Activated naive CD8-positive, alpha-beta T cell (primary cell): ENCODE data around the gene EIF5.
"Not testable (repeated sequence)": the region's sequence is repeated elsewhere in the genome, so short reads cannot be mapped to it uniquely, and the experiment has no call there.

ENCODE experiments used
- H3K27ac Mint-ChIP-seq: one replicate; pipeline ENCODE4 v1.8.0; 2021; ENCODE audit warnings: mixed read lengths
- H3K27me3 Mint-ChIP-seq: one replicate; pipeline ENCODE4 v1.8.0; 2021; ENCODE audit warnings: mixed read lengths
- H3K36me3 Mint-ChIP-seq: one replicate; pipeline ENCODE4 v1.8.0; 2021; ENCODE audit warnings: mixed read lengths
- H3K4me1 Mint-ChIP-seq: one replicate; pipeline ENCODE4 v1.8.0; 2021; ENCODE audit warnings: low read depth, mixed read lengths
- H3K4me3 Mint-ChIP-seq: one replicate; pipeline ENCODE4 v1.8.0; 2021; ENCODE audit warnings: mild to moderate bottlenecking, mixed read lengths
- H3K9me3 Mint-ChIP-seq: one replicate; pipeline ENCODE4 v1.8.0; 2021; ENCODE audit warnings: low read depth, mixed read lengths

The EIF5 gene

DNA sequence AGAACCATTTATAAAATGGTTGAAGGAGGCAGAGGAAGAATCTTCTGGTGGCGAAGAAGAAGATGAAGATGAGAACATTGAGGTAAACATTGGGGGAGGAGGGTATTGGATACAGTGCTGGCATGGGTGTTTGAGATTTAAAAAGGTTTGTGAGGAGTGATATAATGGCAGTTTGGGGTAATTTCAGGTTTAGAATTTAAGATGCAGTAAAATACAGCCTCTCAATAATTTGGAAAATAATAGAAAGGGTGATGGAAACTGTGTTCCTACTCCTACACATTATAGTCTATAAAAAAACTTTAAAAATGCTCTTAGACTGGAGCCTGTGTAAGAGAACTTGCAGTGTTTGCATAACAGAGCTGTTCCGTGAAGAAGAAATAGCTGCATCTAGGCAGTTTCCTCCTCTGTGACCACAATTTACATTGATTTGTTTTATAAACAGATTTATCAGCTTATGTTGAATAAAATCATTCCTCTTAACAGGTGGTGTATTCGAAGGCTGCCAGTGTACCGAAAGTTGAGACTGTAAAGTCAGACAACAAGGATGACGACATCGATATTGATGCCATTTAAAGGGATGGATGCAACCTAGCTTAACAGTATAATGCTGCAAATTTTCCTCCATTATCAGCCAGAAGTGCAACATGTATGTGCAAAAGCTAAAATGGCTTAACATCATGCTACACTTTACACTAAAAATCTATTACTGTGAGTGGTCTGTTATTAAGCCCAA lies 6.6 kb downstream of the EIF5 start:
- Mint-ChIP-seq H3K4me1 (peaks cover 64% of the 10 kb centered on the region), H3K36me3 (peaks cover 23% of the 10 kb centered on the region), H3K9me3 (no peaks in the 10 kb centered on the region), H3K4me3 (peak overlapping the region; percentile 20), H3K27me3 (no peaks in the 10 kb centered on the region), H3K27ac (peak overlapping the region; percentile 69)

DNA sequence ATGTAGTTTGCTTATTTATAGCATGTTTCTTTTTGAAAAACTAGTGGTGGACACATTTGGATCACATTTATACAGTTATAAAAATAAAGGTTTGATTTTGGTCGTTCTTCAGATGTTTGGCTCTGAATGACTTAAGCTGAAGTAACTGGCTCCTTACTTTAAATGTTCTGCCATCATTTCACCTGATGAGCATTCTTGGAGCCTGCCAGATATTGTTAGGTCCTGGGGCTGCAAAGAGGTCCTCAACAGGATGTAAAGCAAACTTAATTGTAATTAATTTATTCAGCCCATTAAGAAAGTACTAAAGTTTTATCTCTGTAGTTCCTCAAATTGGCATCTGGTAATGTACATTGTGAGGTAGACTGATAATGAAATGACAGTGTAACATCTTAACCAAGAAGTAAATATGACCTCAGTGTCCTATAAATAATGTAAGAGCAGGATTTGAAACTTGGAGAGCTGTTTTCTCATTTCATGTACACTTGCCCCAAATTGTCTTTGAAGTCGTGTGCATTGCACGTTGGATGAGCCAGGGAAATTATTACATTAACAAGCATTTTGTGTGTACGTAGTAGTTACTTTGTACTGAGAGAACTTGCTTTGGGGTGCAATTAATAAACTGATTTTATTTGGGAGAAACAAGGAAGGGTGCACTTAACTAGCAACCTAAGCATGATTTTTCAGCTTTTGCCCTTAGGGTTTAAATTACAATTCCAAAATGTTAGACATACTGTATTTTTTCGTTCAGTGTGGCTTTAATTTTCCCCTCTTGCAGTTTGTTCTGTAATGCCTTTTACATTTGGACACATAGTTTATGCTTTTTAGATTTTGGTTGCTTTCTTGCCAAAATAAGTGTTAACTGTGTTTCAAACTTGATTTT lies 7.5 kb downstream of the EIF5 start:
- Mint-ChIP-seq H3K27me3 (no peaks in the 10 kb centered on the region), H3K4me3 (peak overlapping the region; percentile 14), H3K4me1 (peaks cover 56% of the 10 kb centered on the region), H3K36me3 (peaks cover 18% of the 10 kb centered on the region), H3K9me3 (no peaks in the 10 kb centered on the region), H3K27ac (peak overlapping the region; percentile 64)

DNA sequence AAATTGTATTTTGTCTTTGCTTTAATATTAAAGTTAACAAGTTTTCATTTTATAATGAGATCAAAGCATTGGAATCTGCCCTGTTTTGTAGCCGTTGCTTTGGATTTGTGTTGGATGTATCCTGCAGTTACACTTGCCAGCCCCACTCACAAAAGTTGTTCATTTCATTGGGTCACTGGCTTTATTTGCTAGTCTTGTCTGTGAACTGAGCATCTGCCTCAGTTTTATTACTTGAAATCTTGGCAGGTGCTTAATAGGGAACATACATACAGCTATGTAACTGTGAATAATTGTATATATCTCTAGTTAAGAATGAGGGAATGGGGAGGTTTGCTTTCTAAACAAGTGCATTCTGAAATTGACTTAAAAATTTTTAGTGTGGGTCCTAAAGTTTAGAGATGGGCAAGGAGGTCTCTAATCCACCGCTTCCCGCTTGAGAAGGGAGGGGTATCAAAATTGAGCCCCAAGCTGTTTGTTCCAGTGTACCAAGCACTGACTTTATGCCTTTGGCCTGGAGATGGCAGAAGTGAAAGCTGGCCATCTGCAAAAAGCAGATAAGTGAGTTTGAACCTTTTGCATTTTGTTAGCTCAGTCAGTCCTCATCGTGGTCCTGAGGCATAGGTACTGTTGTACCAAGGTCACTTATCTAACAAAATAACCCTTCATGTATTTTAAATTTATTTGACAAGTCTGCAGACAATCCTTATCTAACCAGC lies 9.3 kb downstream of the EIF5 start:
- peaks cover 13% of the 10 kb centered on the region for H3K36me3 Mint-ChIP-seq
- H3K9me3 Mint-ChIP-seq = no peaks in the 10 kb centered on the region
- H3K4me3 Mint-ChIP-seq = no peak overlapping the region
- peaks cover 37% of the 10 kb centered on the region for H3K4me1 Mint-ChIP-seq
- peak overlapping the region; percentile 64 for H3K27ac Mint-ChIP-seq
- no peaks in the 10 kb centered on the region for H3K27me3 Mint-ChIP-seq

DNA sequence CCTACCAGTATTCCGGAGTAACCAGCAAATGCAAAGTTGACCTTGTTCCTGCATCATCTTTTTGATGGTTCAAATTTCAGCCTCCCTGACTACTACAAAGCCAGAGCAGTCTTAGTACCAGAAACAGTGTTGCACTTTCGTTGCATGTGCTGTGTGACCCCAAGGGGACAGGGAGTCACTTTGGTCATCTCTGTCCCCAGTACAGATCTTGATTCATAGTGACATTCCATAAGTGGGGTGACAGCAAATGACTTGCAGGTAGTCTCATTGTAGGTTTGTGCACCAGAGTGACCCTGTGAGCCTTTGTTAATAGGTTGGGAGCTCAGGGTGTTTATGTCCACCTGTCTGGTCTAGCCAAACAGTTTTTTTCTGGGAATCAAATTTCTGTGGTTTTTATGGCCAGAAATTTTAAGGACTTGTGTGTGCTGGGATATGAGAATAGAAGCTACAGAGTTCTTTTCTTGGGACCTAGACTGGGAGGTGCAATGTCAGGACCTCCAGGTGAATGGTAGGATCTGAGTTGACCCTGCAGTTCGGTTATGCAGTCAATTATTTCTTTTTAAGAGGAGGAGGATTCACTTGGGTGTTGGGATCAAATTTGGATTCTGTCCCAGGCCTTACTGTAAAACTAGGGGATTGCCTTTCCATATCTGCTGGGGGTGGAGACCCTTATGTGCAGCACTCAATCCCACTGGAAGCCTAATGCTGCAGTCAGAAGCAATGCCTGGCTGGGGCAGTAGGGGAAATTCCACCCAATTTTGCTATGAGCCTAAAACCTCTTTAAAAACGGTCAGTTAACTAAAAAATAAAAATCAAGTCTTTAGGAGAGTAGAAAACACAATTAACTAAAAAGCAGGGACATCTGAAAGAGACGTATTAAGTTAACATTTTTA lies 10.1 kb downstream of the EIF5 start:
- H3K9me3 Mint-ChIP-seq = no peaks in the 10 kb centered on the region
- H3K36me3 Mint-ChIP-seq = peaks cover 10% of the 10 kb centered on the region
- H3K4me1 Mint-ChIP-seq = peaks cover 29% of the 10 kb centered on the region
- peak overlapping the region; percentile 22 for H3K27ac Mint-ChIP-seq
- no peaks in the 10 kb centered on the region for H3K27me3 Mint-ChIP-seq
- H3K4me3 Mint-ChIP-seq = no peak overlapping the region

DNA sequence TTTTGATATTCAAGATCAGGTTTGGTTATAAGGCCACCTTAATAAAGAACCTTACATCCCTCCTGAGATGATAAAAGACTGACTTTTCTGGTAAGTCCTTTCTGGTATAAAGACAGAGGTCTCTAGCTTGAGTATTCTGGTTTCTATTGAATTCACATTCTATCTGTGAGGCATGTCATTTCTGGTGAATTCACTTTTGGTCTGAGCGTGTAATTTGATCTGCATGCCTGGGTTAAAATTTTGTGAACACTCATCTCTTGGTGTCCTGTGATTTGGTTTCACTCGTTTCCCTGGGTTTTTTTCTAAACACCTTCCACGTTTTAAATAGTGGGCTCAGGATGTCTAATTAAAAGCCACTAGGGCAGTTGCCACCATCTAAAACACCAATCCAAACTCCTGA lies 12.2 kb downstream of the EIF5 start:
- Mint-ChIP-seq H3K27me3 (no peaks in the 10 kb centered on the region), H3K9me3 (no peaks in the 10 kb centered on the region), H3K27ac (peak overlapping the region; percentile 28), H3K36me3 (peaks cover 6% of the 10 kb centered on the region), H3K4me3 (no peak overlapping the region), H3K4me1 (peaks cover 14% of the 10 kb centered on the region)

DNA sequence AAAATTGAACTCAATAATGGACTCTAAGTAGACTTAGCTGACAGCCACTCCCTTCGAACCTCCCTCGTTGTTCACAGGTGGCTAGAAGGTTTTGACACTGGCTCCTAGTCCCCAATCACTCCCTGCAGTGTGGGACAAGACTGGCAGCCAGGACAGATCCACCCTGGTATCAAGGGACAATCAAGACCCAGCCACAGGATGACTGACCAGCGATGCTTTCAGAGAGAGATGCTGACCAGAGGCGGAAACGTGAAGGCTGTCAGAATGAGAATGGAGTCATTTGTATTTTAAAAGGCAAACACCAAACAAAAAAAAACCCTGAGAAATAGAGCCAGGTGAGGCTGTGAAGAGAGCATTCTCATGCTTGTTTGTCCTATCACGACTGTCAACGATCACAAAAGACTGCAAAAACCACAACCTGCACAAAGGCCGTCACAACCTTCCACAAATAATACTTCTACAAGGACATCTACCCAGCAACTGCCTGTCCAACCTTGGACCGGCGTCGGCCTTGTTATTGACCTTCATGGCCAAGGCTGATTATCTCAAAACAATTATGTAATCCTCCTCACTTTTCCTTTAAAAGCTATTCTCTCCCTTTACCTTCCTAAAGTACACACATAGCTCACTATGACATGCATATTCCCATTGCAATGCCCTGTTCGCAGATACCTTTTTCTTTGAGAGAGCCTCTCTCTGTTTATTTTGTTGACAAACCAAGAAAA lies 13.2 kb downstream of the EIF5 start:
- no peaks in the 10 kb centered on the region for H3K27me3 Mint-ChIP-seq
- H3K36me3 Mint-ChIP-seq = peaks cover under 1% of the 10 kb centered on the region
- H3K4me1 Mint-ChIP-seq = peaks cover 9% of the 10 kb centered on the region
- peak overlapping the region; percentile 16 for H3K27ac Mint-ChIP-seq
- H3K4me3 Mint-ChIP-seq = no peak overlapping the region
- H3K9me3 Mint-ChIP-seq = no peaks in the 10 kb centered on the region

DNA sequence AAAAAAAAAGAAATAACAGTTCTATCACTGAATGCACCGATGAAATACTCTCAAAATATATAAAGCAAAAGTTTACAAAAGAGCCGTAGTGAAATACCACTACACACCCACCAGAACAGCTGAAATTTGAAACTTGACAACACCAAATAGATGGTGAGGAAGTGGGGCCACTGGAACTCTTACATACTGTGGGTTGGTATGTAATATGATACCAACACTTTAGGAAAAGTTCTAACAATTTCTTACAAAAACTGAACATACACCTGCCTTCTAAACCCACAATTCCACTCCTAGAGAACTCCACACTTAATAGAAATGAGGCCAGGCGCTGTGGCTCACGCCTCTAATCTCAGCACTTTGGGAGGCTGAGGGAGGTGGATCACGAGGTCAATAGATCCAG lies 14.1 kb downstream of the EIF5 start:
- no peaks in the 10 kb centered on the region for H3K27me3 Mint-ChIP-seq
- no peak overlapping the region for H3K4me3 Mint-ChIP-seq
- H3K36me3 Mint-ChIP-seq = no peaks in the 10 kb centered on the region
- H3K4me1 Mint-ChIP-seq = peaks cover 3% of the 10 kb centered on the region
- H3K9me3 Mint-ChIP-seq = no peaks in the 10 kb centered on the region
- H3K27ac Mint-ChIP-seq = no peak overlapping the region

DNA sequence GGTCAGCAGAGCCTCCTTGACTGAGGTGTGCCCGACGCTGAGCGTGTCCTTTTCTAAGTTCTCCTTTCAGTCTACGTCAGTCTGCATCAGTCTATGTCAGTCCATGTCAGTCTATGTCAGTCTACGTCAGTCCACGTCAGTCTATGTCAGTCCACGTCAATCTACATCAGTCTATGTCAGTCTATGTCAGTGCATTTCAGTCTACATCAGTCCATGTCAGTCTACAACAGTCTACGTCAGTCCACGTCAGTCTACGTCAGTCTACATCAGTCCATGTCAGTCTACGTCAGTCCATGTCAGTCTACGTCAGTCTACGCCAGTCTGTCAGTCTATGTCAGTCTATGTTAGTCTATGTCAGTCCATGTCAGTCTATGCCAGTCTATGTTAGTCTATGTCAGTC lies 15.9 kb downstream of the EIF5 start:
- H3K9me3 Mint-ChIP-seq = no peaks in the 10 kb centered on the region
- no peak overlapping the region for H3K27ac Mint-ChIP-seq
- H3K4me1 Mint-ChIP-seq = peaks cover 1% of the 10 kb centered on the region
- no peaks in the 10 kb centered on the region for H3K36me3 Mint-ChIP-seq
- H3K4me3 Mint-ChIP-seq = no peak overlapping the region
- peaks cover 2% of the 10 kb centered on the region for H3K27me3 Mint-ChIP-seq

DNA sequence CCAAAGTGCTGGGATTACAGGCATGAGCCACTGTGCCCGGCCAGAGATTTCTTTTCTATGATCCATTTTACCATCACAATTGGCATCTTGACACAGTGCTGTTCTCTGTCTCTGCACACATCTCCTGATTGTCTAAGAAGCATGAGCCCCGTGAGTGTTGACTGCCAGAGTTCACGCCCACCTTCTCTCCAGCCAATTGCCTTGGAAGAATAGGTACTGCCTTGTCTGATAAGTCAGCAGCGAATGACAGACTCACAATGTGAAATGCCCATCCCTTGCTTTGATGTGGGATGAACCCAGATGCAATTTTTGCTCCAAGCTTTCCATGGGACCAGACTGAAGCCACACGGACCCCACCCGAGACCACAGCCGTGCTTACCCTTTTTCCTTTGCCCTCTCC lies 19.3 kb downstream of the EIF5 start:
- no peaks in the 10 kb centered on the region for H3K4me1 Mint-ChIP-seq
- peaks cover 5% of the 10 kb centered on the region for H3K27me3 Mint-ChIP-seq
- H3K36me3 Mint-ChIP-seq = no peaks in the 10 kb centered on the region

DNA sequence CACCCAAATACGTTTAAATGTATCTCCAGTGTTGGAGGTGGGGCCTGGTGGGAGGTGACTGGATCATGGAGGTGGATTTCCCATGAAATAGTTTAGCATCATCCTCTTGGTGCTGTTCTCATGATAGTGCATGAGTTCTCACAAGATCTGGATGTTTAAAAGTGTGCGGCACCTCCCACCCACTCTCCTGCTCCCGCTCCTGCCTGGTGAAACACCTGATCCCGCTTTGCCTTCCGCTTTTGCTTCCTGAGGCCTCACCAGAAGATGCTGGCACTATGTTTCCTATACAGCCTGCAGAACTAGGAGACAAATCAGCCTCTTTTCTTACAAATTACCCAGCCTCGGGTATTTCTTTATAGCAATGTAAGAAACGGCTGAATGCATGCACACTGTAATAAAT lies 20.1 kb downstream of the EIF5 start:
- Mint-ChIP-seq H3K4me1 (no peaks in the 10 kb centered on the region), H3K9me3 (no peaks in the 10 kb centered on the region), H3K27me3 (peaks cover 5% of the 10 kb centered on the region), H3K27ac (no peak overlapping the region), H3K4me3 (no peak overlapping the region), H3K36me3 (no peaks in the 10 kb centered on the region)

More for the DNA sequence above, 19.3 kb downstream of the EIF5 start:
- Mint-ChIP-seq H3K4me3 (no peak overlapping the region), H3K27ac (no peak overlapping the region), H3K9me3 (no peaks in the 10 kb centered on the region)

DNA sequence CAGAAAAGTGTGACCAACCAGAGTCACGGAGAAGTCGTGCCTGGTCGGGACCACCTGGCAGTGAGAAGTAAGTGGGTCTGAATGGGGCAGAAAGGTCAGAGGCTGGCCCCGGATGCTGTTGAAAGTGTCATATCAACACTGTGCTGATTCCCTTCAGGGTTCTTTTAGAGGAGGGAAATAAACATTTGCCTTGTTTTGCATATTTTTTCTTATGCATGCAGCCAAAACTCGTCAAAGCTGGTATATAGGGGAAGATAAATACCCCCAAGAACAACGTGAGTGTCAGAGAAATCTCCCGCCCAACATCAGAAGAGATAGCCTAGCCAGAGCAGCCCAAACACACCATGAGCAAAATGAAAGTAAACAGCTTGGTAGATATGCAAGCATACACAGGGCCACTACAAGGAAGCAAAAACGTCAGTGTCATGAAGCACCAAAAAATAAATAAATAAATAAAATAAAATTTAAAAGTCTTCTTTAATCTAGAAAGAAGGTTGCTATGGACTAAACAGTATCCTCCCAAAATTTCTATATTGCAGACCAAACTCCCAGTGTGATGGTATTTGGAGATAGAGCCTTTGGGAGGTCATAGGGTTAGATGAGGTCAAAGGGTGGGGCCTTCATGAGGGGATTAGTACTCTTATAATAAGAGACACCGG lies 22.1 kb downstream of the EIF5 start:
- Mint-ChIP-seq H3K27me3 (peaks cover 5% of the 10 kb centered on the region), H3K4me1 (no peaks in the 10 kb centered on the region), H3K9me3 (no peaks in the 10 kb centered on the region), H3K36me3 (no peaks in the 10 kb centered on the region), H3K4me3 (no peak overlapping the region), H3K27ac (no peak overlapping the region)

DNA sequence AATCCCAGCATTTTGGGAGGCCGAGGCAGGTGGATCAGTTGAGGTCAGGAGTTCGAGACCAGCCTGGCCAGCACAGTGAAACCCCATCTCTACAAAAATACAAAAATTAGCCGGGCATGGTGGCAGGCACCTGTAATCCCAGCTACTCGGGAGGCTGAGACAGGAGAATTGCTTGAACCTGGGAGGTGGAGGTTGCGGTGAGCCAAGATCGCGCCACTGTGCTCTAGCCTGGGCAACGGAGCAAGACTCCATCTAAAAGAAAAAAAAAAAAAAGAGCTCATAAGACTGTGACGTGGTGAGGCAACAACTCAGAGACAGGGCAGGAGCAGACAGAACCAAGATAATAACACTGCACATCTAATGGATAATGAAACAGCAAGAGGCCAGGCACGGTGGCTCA lies 23.5 kb downstream of the EIF5 start:
- not testable (repeated sequence) for H3K36me3 Mint-ChIP-seq, H3K27ac Mint-ChIP-seq, H3K27me3 Mint-ChIP-seq, H3K9me3 Mint-ChIP-seq, H3K4me3 Mint-ChIP-seq, H3K4me1 Mint-ChIP-seq

DNA sequence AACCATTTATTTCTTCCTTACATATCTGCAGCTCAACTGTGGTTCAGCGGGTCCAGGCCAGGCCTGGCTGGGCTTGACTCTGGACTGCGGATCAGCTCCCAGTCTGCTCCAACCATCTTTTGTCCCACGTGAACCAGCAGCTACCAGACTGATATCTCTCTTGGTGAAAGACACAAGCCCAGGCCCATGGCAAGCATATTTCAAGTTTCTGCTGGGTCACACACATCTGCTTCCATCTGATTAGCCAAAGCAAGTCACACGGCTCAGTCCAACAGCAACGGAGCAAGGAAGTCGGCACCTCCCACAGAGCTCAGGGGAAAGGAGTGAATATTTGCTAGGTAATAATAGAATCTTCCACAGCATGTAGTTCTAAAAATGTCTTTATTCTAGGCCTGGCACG lies 26.5 kb downstream of the EIF5 start:
- H3K27ac Mint-ChIP-seq = no peak overlapping the region

More for the DNA sequence above, 26.5 kb downstream of the EIF5 start:
- Mint-ChIP-seq H3K27me3 (peaks cover 3% of the 10 kb centered on the region), H3K36me3 (peaks cover 5% of the 10 kb centered on the region), H3K4me1 (no peaks in the 10 kb centered on the region), H3K9me3 (peaks cover 6% of the 10 kb centered on the region), H3K4me3 (no peak overlapping the region)
